Endodermal cell (in vitro differentiated cells): Measurements from ENCODE around the gene IPCEF1. TPM values are rescaled to one million over a fixed set of nuclear protein-coding genes. Genes with fewer than 3 reads are reported as not detected.
A peak's percentile ranks its signal among the peaks of the same experiment; 100 is the strongest.
"Not testable (repeated sequence)": the region's sequence is repeated elsewhere in the genome, so short reads cannot be mapped to it uniquely, and the experiment has no call there.

Experiments
- DNase-seq: peaks from one replicate; pipeline ENCODE4 v3.0.0-alpha.2; 2017
- H3K27ac ChIP-seq: 2 replicates; pipeline ENCODE4 v1.5.1; 2013; ENCODE audit warnings: mild to moderate bottlenecking, low read depth, low read length, moderate library complexity
- H3K27me3 ChIP-seq: 2 replicates; pipeline ENCODE4 v1.6.1; 2013; ENCODE audit warnings: mild to moderate bottlenecking, low read length, moderate library complexity; ENCODE audit not compliant: insufficient read depth, control insufficient read depth, poor library complexity, severe bottlenecking
- H3K36me3 ChIP-seq: 2 replicates; pipeline ENCODE4 v1.7.0; 2013; ENCODE audit warnings: mild to moderate bottlenecking, low read length, moderate library complexity; ENCODE audit not compliant: control insufficient read depth, insufficient read depth
- H3K4me1 ChIP-seq: one replicate; pipeline ENCODE4 v1.7.0; 2013; ENCODE audit warnings: low read length; ENCODE audit not compliant: control insufficient read depth, insufficient read depth
- H3K4me3 ChIP-seq: 2 replicates; pipeline ENCODE4 v1.5.1; 2013; ENCODE audit warnings: mild to moderate bottlenecking, low read length, moderate library complexity
- H3K9ac ChIP-seq: 2 replicates; pipeline ENCODE4 v1.6.1; 2013; ENCODE audit warnings: mild to moderate bottlenecking, low read length, moderate library complexity; ENCODE audit not compliant: poor library complexity, severe bottlenecking; ENCODE audit errors: extremely low read depth
- H3K9me3 ChIP-seq: 2 replicates; pipeline ENCODE4 v1.6.1; 2013; ENCODE audit warnings: mild to moderate bottlenecking, low read length, moderate library complexity; ENCODE audit not compliant: control insufficient read depth
- H3K27ac Mint-ChIP-seq: 2 replicates; pipeline ENCODE4 v1.8.0; 2020; ENCODE audit warnings: mixed read lengths
- H3K27me3 Mint-ChIP-seq: 2 replicates; pipeline ENCODE4 v1.8.0; 2021; ENCODE audit warnings: mild to moderate bottlenecking, mixed read lengths; ENCODE audit not compliant: insufficient read depth
- H3K36me3 Mint-ChIP-seq: 2 replicates; pipeline ENCODE4 v1.8.0; 2020; ENCODE audit warnings: low read depth, mixed read lengths
- H3K4me1 Mint-ChIP-seq: 2 replicates; pipeline ENCODE4 v1.8.0; 2020; ENCODE audit warnings: mixed read lengths
- H3K4me3 Mint-ChIP-seq: 2 replicates; pipeline ENCODE4 v1.8.0; 2020; ENCODE audit warnings: mild to moderate bottlenecking, moderate library complexity, mixed read lengths
- H3K9me3 Mint-ChIP-seq: 2 replicates; pipeline ENCODE4 v1.8.0; 2020; ENCODE audit warnings: mild to moderate bottlenecking, mixed read lengths
- CTCF ChIP-seq: fragments of 200-600 bp; sonication (generic); conservative IDR thresholded peaks from 2 replicates; pipeline ENCODE4 v1.5.0; 2021; ENCODE audit warnings: antibody characterized with exemption, mild to moderate bottlenecking
- WGBS, 2 experiments: methylation state at CpG; one replicate each; pipeline versions ENCODE4 v1.1.5 to v1.1.7; 2013; ENCODE audit warnings: missing lambda C conversion rate in 2 of 2, mixed read lengths in 1 of 2; ENCODE audit not compliant: insufficient coverage in 1 of 2, insufficient read length in 1 of 2; 5-methylcytosine and 5-hydroxymethylcytosine counted together
- total RNA-seq, 2 donors: library from RNA; stranded (reverse); fragmentation: NEBNext Ultra II Directional in 1 of 2; extraction: Animal tissue kit (Norgen Biotek cat#: 25700) in 1 of 2; gene quantifications; 2 replicates in 1 of 2; 3 replicates in 1 of 2; pipeline ENCODE4 v1.2.1, GENCODE V29; 2021

IPCEF1 gene
- total RNA-seq, 2 donors from 2014 or later = 2.2 to 2.8 TPM

GRCh38 chr6:154329350-154330170, 27.0 kb downstream of the IPCEF1 start:
- Mint-ChIP-seq H3K27me3 (no peaks in the 10 kb centered on the region), H3K27ac (peak overlapping the region; percentile 22), H3K36me3 (no peaks in the 10 kb centered on the region), H3K4me3 (no peak overlapping the region), H3K4me1 (peaks cover 3% of the 10 kb centered on the region), H3K9me3 (no peaks in the 10 kb centered on the region)
- no peaks in the 10 kb centered on the region for H3K27me3 ChIP-seq
- WGBS, 2 experiments = 89 to 96% methylated on average over 7 to 10 of the region's 10 CpGs
- H3K4me1 ChIP-seq = no peaks in the 10 kb centered on the region
- H3K9ac ChIP-seq = no peak overlapping the region
- H3K27ac ChIP-seq = no peak overlapping the region
- H3K36me3 ChIP-seq = no peaks in the 10 kb centered on the region
- DNase-seq = no peak
- no peak overlapping the region for H3K4me3 ChIP-seq
- no peaks in the 10 kb centered on the region for H3K9me3 ChIP-seq
- no peak for TF ChIP-seq CTCF

GRCh38 chr6:154327313-154327712, 29.3 kb downstream of the IPCEF1 start:
- H3K9me3 ChIP-seq, H3K4me3 ChIP-seq, H3K27ac Mint-ChIP-seq, H3K27ac ChIP-seq, H3K36me3 ChIP-seq, H3K27me3 ChIP-seq, DNase-seq, H3K4me1 ChIP-seq, H3K9ac ChIP-seq, H3K27me3 Mint-ChIP-seq, H3K4me3 Mint-ChIP-seq, H3K36me3 Mint-ChIP-seq, H3K4me1 Mint-ChIP-seq, H3K9me3 Mint-ChIP-seq: not testable (repeated sequence)
- 100% methylated on average over 1 of the region's 1 CpG; no CpG with 5 or more reads in 1 of the 2 experiments for WGBS, 2 experiments

GRCh38 chr6:154325142-154325541, 31.5 kb downstream of the IPCEF1 start:
- no peaks in the 10 kb centered on the region for H3K36me3 Mint-ChIP-seq
- Histone ChIP-seq H3K36me3 (no peaks in the 10 kb centered on the region), H3K27ac (no peak overlapping the region), H3K4me3 (no peak overlapping the region), H3K9me3 (no peaks in the 10 kb centered on the region), H3K4me1 (no peaks in the 10 kb centered on the region), H3K9ac (no peak overlapping the region), H3K27me3 (no peaks in the 10 kb centered on the region)
- no peaks in the 10 kb centered on the region for H3K9me3 Mint-ChIP-seq
- peaks cover 3% of the 10 kb centered on the region for H3K4me1 Mint-ChIP-seq
- DNase-seq = no peak
- no peak for TF ChIP-seq CTCF
- H3K27ac Mint-ChIP-seq = no peak overlapping the region
- H3K4me3 Mint-ChIP-seq = no peak overlapping the region
- no peaks in the 10 kb centered on the region for H3K27me3 Mint-ChIP-seq

GRCh38 chr6:154320181-154320580, 36.4 kb downstream of the IPCEF1 start:
- no peak for DNase-seq
- no peak overlapping the region for H3K27ac ChIP-seq
- H3K4me1 ChIP-seq = no peaks in the 10 kb centered on the region
- H3K9ac ChIP-seq = no peak overlapping the region
- H3K27me3 Mint-ChIP-seq = no peaks in the 10 kb centered on the region
- H3K27ac Mint-ChIP-seq = no peak overlapping the region
- H3K36me3 Mint-ChIP-seq = no peaks in the 10 kb centered on the region
- H3K4me3 ChIP-seq = no peak overlapping the region
- H3K36me3 ChIP-seq = no peaks in the 10 kb centered on the region
- H3K9me3 ChIP-seq = no peaks in the 10 kb centered on the region
- no peak overlapping the region for H3K4me3 Mint-ChIP-seq
- 90 to 92% methylated on average over 2 to 3 of the region's 3 CpGs for WGBS, 2 experiments
- H3K27me3 ChIP-seq = no peaks in the 10 kb centered on the region
- H3K9me3 Mint-ChIP-seq = no peaks in the 10 kb centered on the region
- TF ChIP-seq CTCF = no peak
- no peaks in the 10 kb centered on the region for H3K4me1 Mint-ChIP-seq
